GM03348 (cell line): ENCODE data around the gene FOXJ3.

ENCODE experiments used
- DNase-seq: peaks from one replicate; pipeline ENCODE4 v3.0.0; 2012; ENCODE audit warnings: low spot score

FOXJ3 gene

DNA sequence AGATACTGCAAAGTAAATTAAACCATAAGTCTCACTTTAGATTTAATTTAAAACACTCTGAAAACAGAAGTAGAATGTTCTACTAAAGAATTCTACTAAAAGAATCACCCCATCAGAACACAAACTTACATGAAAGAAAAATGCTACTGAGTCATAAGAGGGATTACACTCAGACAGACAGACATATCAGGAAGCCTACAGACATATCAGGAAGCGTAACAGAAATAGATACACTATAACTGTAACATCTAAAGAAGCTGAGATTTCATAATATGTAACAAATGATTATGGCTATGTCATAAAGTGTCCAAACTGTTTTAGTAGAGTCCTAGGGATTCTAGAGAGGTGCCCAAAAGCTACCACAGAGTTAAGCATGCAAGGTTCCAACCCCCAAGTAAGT lies 23.9 kb downstream of the FOXJ3 start:
- peak; percentile 9 for DNase-seq

DNA sequence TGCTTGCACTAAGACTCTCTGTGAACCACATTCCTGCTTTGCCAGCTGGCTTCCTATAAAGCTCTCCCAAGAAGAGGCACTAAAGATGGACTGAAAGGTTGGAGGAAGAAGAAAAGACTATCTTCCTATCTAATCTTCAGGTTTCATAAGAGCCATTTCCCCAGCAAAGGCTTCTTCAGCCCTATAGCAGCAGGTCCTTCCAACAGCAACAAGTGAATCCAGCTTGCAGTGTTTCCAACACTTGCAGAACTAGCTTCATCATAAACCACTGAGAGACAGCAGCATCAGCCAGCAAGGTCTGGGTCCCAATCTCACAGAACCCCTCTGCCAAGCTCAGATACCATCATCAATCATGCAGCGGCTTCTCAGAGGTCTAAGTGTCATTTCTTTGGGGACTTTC lies 28.1 kb downstream of the FOXJ3 start:
- DNase-seq, result no peak

DNA sequence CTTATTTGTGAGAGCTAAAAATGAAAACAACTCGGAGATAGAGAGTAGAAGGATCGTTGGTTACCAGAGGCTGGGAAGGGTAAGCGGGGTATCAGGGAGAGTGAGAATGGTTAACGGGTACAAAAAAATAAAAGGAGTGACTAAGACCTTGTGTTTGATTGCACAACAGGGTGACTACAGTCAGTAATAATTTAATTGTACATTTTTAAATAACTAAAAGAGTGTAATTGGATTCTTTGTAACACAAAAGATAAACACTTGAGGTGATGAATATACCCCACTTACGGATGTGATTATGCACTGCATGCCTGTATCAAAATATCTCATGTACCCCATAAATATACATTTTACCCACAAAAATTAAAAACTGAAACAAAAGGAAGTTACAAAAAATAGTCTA lies 29.4 kb downstream of the FOXJ3 start:
- DNase-seq, result no peak

DNA sequence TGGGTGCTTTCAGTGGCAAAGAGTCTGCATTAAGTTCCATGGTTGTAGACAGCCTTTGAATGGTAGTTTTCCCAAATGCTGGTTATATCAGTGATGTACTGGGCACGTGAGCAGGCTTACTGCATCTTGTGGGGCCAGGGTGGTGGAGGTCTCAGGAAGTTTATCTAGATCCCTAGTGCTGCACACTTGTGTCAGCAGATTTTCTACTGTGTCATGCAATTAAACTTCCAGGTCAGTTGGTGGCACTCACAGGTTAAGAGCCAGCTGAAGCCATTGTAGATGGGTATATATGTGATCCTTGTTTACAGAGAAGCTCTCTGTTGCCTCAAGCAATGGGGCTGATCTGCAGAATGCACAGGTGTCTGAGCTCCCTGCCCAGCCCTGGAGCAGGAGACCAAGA lies 33.0 kb downstream of the FOXJ3 start:
- no peak for DNase-seq

DNA sequence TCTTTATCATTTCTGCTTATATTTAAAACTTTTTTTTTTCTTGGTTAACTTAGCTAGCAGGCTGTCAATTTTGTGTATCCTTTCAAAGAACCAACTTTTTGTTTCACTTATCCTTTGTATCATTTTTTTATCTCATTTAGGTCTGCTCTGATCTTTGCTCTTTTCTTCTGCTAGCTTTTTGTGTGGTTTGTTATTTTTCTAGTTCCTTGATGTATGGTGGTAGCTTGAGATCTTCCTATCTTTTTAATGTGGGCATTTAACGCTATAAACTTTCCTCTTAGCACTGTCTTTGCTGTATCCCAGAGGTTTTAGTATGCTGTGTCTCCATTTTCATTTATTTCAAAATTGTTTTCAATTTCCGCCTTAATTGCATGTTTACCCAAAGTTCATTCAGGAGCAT lies 36.5 kb downstream of the FOXJ3 start:
- DNase-seq, result no peak

DNA sequence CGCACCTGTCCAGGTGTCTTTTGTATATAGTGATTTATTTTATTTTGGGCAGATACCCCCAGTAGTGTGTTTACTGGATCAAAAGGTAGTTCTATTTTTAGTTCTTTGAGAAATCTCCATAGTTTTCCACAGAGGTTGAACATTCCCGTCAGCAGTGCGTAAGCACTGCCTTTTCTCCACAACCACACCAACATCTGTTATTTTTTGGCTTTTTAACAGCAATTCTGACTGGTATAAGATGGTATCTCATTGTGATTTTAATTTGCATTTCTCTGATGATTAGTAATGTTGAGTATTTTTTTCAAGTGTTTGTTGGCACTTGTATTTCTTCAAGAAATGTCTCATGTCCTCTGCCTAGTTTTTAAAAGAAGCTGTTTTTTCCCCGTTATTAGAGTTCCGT lies 39.2 kb downstream of the FOXJ3 start:
- no peak for DNase-seq

DNA sequence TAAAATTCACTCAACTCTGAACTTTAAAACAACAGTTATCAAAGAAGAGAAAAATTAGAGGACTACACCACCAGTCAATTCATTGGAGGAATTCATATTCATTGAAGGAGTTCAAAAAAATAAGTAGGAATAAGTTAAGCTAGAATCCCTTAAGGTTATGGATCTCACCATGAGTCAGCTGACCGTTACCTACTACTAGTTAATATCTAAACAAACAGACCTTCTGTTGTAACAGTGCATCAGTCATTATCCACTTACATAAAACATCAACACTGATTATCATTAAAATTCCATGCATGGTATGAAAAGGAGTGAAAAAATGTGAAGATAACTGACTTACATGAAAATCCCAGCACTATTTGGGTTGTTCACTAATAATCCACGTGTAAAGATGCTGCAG lies 44.9 kb downstream of the FOXJ3 start:
- no peak for DNase-seq

DNA sequence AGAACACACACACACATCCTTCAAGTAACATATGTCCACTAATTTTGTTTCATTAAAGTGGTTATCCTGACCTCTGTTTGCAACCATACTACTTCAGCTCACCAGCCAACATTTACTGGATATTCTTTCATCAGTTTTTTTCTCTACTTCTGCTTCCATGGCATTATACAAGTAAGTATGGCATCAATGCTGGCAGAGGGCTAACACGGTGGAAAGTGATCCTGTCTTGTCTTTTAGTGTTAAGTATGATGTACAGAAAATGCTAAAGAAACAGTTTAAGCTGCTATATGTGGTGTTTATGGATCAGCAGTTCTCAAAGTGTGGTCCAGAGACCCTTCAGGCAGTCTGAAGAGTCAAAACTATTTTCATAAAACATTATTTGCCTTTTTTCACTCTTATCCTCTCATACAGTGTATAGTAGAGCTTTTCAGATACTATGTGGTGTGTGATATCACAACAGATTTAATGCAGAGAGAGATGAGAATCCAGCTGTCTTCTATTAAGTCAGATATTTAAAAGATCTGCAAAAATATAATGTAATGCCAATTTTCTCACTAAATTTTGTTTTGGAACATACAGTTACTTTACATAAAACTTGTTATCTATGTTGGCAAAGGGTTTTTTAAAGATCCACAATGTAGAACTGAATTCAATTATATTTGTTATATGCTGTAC lies 46.6 kb downstream of the FOXJ3 start:
- no peak for DNase-seq

DNA sequence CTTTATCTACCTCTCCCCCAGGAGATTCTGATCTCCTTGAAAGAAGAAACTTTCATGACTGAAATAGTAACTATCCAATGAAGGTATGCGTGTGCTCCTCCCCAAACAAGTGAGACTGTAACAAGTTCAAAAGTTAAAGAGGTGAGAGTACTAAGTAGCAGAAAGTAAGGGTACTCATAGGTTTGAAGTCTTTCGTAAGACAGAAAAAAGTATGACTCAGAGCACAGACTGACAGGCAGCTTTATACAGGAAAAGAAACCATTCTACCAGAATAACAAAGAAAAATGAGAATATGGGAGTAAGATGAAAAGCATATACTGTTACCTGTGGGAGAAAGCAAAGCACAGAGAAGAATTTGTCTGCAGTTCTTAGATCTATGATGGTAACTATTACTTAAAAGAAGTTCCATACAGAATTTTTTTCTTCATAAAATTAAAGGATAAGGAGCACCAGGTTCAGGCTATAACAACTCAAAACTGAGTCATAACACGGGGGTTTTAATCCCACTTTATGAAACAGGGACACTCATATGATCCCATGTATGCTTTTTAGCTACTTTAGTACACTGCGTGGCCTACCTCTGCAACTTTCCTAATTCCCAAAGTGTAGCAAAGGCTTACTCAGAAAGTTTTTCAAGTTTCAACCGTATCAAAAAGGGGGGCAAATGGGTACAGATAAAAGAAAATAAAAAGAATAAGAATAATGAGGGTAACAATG lies 52.0 kb downstream of the FOXJ3 start:
- no peak for DNase-seq

DNA sequence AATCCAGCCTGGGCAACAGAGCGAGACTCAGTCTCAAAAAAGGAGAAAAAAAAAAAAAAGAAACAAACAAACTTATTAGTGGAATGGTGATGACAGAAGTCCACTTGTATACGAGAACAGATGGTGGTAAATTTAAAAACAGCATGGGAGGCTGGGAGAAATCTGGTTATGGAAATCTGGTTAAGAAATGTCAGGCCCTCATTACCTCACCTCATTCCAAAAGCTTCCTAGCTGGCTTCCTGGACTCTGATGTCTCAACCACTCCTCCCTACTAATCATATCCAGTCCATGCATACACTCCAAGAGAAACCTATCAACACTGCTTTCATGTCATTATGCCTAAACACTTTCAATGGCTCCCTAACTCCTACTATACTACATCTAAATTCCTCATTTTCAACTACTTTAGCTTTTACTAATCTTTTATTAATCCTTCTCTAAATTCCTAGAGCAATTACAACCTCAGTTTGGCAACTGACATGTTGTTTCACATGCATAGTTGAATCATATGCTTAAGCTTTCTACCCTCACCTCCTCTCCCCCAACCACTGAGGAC lies 52.9 kb downstream of the FOXJ3 start:
- peak; percentile 78 for DNase-seq

DNA sequence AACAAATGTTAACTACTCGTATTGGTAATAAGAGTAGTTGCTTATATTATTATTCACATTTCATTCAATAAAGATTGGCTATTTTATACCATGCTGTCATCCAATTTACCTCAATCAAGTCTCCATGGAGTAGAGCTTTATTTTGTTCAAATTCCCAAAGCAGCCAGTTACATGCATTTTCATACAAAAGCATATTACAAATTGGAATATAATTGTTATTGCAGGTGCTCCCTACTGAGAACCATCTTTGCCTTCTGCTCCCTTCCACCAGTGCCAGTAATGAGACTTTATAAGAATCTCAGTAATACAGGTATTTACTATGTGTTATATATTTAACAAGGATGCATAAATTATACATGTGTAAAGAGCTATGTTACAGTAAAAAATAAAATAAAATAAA lies 54.2 kb downstream of the FOXJ3 start:
- no peak for DNase-seq

DNA sequence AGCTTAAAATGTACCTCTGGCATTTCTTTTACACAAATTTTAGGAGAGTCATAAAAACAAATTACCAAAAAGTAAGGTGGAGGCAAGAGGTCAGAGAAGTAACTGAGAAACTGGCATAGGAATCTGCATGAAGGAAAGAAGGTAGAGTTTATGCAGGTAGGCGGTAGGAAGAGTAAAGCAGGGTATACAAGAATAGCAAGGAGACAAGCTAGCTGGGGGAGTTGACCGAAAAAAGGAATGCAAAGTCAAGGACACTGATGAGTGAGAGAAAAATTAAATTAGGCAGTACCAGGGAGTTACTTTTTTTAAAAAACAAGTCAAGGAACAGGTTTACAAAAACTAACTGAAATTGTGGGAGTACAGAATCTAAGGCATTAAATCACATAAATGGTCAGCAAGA lies 56.0 kb downstream of the FOXJ3 start:
- DNase-seq, result no peak

DNA sequence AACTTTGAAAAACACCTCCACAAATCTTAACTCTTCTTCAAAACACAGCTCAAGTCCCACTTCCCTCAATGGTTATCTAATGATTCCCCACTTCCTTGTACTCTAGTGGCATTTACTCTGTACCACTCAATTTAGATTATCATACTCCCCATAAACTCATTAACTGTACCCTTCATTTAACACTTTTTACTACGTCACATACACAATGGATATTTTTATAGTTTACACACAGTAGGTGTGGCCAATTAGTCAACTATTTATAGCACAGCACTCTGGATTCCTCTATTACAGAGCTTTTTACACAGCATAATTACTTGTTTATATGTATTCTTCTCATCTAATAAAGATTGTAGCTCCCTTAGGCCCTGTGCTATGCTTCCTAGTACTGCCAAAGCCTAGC lies 62.1 kb downstream of the FOXJ3 start:
- no peak for DNase-seq

DNA sequence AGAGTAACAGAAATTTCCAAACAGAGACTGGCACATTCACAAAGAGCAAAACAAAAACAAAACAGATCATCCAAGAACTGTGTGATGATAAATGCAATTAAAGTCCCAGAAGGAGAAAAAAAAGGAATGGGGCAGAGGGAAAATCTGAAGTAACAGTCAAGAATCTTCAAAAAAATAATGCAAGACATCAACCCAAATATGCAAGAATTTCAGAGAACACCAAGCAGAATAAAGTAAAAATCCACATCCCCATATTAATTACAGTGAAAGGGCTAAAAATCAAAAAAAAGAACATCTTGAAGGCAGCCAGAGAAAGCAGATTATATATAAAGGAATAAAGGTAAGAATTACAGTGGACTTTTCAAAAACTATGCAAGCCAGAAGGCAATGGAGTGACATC lies 67.1 kb downstream of the FOXJ3 start:
- no peak for DNase-seq

DNA sequence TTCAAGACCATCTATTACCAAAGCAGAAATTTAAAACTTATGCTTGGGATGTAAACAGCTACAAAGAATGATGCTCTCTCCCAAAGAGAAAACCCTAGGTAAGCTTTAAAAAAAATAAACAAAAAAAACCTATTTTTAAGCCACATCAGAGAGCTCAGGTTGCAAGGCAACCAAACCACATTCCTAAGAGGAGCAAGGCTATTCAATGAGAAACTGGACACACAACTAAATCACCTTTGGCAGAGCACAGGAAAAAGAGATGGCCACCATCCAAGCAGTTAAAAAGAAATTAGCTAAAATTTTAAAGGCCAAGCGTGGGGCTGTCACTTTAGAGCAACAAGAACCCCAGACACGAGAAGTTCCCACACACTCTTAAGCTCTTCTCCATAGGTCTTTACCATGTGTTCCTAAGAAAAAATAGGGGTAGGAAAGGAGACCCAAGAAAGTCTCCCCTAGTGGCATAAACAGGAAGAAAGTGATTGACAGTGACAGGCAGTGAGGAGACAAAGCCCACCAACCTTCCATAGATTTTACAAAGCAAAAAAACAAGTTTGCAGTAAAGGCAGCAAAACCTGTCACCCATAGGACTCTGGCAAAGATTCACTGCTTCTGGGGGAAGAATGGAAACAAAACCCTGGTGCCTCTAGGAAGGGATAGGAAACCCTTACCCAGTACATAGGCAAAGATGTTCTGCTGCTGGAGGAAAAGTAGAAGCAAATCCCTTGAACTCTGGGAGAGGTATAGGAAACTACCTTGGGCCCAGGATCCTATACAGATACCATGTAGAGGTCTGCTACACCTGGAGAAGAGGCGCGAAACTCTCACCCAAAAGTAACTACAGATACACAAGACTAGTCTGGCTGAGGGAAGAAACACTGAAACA lies 68.5 kb downstream of the FOXJ3 start:
- no peak for DNase-seq

DNA sequence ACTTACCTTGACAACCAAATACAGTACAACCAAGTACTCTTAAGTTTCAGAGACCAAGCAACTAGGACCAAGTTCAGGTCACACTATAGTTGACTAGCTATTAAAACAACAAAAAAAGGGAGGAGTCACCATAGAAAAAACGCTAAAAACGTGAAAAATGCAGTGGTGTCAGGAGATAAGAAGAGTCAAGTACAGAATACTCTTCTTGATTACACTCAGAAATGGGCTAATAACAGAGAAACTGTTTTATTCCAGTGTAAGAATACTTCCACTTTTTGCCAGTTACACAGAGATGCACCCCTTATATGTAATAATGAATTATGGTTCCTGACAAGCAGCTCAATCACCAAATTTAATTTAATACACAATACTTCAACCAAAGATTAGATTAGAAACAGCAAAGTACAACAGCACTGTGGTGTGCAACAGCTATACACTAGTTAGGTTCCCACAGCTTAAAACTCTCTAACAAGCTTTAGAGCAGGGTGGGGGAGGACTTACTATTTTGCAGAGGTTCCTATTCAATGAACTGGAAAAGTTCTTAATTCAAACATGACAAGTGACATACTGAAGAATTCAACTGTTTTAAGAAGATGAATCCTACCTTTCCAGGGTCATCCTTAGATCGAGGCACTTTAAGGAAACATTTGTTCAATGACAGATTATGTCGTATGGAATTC lies 70.4 kb downstream of the FOXJ3 start:
- DNase-seq, result no peak

DNA sequence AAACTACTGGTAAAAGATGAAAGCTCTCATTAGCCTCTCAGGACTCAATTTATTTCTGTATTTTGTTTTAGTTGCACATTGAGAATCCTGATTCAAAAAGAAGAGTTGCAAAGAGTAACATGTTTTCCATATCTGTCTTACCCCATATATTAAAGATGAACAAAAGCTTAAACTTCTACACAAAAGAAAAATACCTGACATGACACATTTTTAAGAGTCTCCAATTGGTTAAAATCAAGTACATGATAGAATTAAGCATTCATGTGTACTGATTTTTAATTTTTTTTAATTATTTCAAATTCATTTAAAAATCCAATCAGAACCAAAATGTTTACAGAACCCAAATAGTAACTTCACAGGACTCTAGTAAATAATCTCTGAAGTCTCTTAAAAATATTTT lies 72.0 kb downstream of the FOXJ3 start:
- no peak for DNase-seq

DNA sequence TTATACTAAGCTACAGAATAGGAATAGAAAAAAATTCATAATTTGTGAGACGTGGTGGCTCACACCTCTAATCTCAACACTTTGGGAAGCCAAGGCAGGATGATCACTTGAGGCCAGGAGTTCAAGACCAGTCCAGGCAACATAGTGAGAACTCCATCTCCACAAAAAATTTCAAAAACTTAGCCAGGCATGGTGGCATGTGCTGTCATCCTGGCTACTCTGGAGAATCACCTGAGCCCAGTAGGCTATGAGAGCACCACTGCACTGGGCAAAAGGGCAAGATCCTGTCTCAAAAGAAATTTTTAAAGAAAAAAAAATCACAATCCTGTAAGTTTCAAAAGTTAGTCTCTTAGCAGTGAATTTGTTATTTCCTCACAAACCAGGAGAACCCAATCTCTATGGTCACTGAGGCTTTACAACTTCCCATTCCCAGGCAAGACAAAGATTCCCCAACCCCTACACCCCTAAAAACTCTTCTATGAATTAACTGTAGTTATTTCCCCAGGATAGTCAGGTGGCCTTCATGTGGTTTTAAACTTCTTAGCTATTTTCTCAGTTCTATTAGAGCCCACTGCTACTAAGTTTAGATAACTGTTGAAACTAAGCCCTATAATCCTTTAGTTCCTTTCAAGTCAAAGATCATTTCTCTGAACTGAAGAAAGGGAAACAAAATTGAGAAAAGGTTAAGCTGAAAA lies 74.5 kb downstream of the FOXJ3 start:
- no peak for DNase-seq

DNA sequence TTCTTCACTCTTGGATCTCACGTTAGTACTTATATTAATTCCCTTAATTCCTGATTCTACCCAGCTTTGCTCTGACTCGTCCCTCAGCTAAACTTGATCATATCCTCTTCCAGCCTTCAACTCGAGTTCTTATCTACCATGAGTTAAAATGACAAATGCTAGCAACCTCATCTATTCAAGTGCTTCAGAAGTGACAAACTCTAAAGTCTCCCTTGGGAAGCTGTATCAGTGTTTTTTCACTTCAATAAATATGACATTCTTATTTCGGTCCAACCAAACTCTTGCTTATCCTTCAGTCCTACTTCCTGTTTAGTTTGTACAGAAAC lies 75.3 kb downstream of the FOXJ3 start:
- DNase-seq, result peak; percentile 8

DNA sequence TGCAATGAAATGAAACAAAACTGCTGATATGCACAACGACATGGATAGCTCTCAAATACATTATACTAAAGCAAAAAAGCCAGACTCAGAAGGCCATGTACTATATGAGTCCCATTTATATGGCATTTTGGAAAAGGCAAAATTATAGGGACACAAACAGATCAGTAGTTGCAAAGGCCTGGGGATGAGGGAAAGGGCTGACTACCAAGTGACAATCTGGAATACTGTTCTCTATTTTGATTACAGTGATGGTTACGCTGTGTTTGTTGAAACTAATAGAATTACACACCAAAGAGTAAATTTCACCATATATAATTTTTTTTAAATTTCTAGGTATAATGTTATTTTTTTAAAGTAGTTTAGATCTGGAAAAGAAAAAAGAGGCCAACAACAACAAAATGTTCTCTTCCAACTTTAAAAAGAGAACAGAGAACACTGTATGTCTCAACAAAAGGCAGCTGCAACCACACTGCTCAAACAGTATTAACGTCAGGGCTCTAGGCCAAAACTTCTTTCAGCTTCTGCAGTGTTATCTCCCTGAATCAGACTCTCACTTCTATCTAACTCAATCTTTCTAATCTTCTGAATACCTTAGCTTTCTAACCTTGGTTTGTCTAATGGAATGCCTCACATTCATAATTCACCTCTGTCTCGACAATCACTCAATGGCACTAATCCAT lies 75.8 kb downstream of the FOXJ3 start:
- DNase-seq, result peak; percentile 35

DNA sequence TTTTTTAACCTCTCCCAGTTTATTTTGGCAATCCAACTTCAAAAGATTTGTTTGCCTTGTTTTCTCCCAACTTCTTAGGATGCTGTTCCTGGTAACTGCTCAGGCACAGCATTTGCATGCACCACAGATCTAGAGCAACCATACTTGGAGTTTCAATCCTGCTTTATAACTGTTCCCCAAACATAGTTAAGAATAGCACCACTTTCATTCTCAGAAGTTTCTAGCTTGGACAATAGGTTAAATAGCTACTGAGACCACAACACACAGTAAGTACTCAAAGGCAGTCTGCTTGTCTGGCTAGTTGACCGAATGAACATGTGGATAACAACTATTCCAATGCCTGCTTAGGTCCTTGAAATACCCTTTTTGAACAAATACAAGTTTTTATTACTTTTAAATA lies 76.8 kb downstream of the FOXJ3 start:
- DNase-seq, result no peak
